ENCODE data around the gene VWF.

VWF gene

DNA sequence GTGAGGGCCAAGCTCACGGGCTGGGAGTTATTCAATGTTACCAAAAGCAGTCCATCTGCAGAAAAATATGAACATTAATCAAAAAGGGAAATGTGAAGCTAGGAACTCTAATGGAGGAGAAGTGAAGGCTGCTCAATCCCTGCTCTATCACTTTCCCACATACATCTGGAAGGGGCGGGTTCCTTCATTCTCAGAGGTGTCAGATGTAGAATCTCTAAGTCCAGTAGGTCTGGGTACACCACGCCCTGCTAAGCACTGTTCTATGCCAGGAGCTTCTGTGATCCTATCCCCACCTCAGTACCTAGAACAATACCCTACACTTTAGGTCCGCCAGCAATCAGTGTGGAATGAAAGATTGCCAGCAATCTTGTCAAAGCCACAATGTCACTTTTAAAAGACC, 142.4 kb downstream of the VWF start:
- TF ChIP-seq, protein P1, sequence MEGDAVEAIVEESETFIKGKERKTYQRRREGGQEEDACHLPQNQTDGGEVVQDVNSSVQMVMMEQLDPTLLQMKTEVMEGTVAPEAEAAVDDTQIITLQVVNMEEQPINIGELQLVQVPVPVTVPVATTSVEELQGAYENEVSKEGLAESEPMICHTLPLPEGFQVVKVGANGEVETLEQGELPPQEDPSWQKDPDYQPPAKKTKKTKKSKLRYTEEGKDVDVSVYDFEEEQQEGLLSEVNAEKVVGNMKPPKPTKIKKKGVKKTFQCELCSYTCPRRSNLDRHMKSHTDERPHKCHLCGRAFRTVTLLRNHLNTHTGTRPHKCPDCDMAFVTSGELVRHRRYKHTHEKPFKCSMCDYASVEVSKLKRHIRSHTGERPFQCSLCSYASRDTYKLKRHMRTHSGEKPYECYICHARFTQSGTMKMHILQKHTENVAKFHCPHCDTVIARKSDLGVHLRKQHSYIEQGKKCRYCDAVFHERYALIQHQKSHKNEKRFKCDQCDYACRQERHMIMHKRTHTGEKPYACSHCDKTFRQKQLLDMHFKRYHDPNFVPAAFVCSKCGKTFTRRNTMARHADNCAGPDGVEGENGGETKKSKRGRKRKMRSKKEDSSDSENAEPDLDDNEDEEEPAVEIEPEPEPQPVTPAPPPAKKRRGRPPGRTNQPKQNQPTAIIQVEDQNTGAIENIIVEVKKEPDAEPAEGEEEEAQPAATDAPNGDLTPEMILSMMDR (IDR thresholded peaks at IDR 0.05; ENCODE audit: low read depth, low read length), result no peak
- TF ChIP-seq, protein P2, sequence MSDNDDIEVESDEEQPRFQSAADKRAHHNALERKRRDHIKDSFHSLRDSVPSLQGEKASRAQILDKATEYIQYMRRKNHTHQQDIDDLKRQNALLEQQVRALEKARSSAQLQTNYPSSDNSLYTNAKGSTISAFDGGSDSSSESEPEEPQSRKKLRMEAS (IDR thresholded peaks at IDR 0.05; ENCODE audit: low read depth, low read length), result no peak
- no peak for TF ChIP-seq MYC (IDR thresholded peaks at IDR 0.05; ENCODE audit: low read depth, low read length)
- no peak for TF ChIP-seq POLR2A (IDR thresholded peaks at IDR 0.05; ENCODE audit: extremely low read depth, insufficient read length)
- no peak for DNase-seq (ENCODE audit: low read depth)
- no peak overlapping the region for H3K4me3 ChIP-seq (ENCODE audit: low read depth, low read length)

DNA sequence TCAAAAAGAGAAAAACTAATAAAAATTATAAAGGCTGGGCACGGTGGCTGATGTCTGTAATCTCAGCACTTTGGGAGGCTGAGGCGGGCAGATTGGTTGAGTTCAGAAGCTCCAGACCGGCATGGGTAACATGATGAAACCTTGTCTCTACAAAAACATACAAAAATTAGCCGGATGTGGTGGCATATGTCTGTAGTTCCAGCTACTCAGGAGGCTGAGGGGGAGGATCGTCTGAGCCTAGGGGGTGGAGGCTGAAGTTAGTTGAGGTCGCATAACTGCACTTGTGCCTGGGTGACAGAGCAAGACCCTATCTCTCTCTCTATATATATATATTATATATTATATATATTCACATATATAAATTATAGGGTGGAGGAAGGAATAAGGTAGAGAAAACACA, 146.9 kb downstream of the VWF start:
- TF ChIP-seq POLR2A (IDR thresholded peaks at IDR 0.05; ENCODE audit: extremely low read depth, insufficient read length) (no peak), MYC (IDR thresholded peaks at IDR 0.05; ENCODE audit: low read depth, low read length) (no peak)
- TF ChIP-seq, protein P1 (IDR thresholded peaks at IDR 0.05; ENCODE audit: low read depth, low read length), result no peak
- TF ChIP-seq, protein P2 (IDR thresholded peaks at IDR 0.05; ENCODE audit: low read depth, low read length), result no peak
- peak; percentile 80 for DNase-seq (ENCODE audit: low read depth)
- H3K4me3 ChIP-seq (ENCODE audit: low read depth, low read length), result no peak overlapping the region

DNA sequence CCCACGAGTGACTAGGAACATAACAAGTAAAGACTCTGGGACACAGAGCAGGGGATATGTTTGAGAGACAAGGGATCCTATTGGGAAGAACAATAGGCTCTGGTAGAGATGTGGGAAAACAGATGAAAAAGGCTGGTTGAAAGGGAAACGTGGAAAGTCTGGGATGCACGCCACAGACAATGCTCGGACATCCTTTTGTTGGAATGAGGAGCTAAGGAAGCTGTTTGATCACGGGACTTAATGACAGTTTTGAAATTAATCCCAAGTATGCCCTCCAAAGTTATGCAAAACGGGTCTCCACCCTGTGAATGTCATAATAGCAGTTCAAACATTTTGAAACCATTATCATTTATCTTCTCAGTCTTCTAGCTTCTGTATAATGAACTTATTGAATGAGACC, 147.8 kb downstream of the VWF start:
- no peak overlapping the region for H3K4me3 ChIP-seq (ENCODE audit: low read depth, low read length)
- TF ChIP-seq MYC (IDR thresholded peaks at IDR 0.05; ENCODE audit: low read depth, low read length), result no peak
- TF ChIP-seq, protein P1 (IDR thresholded peaks at IDR 0.05; ENCODE audit: low read depth, low read length), result no peak
- no peak for TF ChIP-seq POLR2A (IDR thresholded peaks at IDR 0.05; ENCODE audit: extremely low read depth, insufficient read length)
- TF ChIP-seq, protein P2 (IDR thresholded peaks at IDR 0.05; ENCODE audit: low read depth, low read length), result no peak
- no peak for DNase-seq (ENCODE audit: low read depth)

DNA sequence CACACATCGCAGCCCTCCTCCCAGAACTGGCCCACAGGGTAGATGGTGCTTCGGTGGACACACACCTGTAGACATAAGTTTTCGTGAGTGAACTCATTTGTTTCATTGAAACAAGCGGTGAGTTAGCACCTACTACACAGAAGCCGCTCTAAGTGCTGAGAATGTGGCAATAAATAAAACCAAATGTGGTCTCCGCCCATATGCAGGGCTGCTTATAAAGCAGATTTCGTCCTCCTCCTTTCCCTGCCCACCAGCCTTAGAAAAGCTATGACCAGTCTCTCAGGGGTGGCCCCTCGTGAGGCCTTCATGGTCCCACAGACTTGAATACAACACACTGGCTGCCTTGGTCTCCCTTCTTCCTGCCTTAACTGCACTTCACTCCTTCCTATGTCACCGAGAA, 148.3 kb downstream of the VWF start:
- H3K4me3 ChIP-seq (ENCODE audit: low read depth, low read length), result no peak overlapping the region
- TF ChIP-seq POLR2A (IDR thresholded peaks at IDR 0.05; ENCODE audit: extremely low read depth, insufficient read length) (no peak), MYC (IDR thresholded peaks at IDR 0.05; ENCODE audit: low read depth, low read length) (no peak)
- TF ChIP-seq, protein P2 (IDR thresholded peaks at IDR 0.05; ENCODE audit: low read depth, low read length), result no peak
- TF ChIP-seq, protein P1 (IDR thresholded peaks at IDR 0.05; ENCODE audit: low read depth, low read length), result no peak
- DNase-seq (ENCODE audit: low read depth), result no peak

DNA sequence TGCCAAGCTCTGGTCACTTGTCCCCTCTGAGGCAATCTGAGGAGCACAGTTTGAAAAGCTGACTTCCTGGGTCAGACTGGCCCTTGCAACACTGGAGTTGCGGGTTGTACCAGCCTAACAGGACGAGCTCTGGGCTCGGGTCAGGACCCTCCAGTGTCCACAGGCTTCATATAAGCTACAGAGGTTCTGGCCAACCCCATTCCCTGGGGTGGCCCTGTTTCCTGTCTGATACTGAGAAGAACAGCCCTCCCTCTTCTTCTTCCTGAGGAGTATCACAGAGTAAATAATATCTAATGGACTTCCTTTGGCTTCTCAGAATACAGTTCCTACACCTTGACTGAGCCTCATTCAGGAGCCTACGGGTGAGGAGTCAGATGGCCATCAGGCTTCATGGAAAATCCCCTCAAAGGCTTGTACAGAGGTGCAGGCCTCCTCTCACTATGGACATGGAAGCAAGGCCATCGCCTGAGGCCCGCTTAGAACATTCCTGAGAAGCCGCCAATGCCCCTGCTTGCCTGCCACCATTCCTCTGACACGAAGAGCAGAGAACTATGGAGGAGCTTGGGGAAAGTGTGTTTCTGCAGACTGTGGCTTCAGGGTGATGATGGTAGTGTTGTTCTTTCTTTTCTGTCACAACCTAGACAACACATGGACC, 150.9 kb downstream of the VWF start:
- no peak for DNase-seq (ENCODE audit: low read depth)
- TF ChIP-seq, protein P2 (IDR thresholded peaks at IDR 0.05; ENCODE audit: low read depth, low read length), result no peak
- TF ChIP-seq MYC (IDR thresholded peaks at IDR 0.05; ENCODE audit: low read depth, low read length) (no peak), POLR2A (IDR thresholded peaks at IDR 0.05; ENCODE audit: extremely low read depth, insufficient read length) (no peak)
- TF ChIP-seq, protein P1 (IDR thresholded peaks at IDR 0.05; ENCODE audit: low read depth, low read length), result no peak
- H3K4me3 ChIP-seq (ENCODE audit: low read depth, low read length), result no peak overlapping the region

Measured in NB4 (cell line).